Uterus (tissue), 4 donors: ENCODE measurements around the gene DNMT3L. TPM values are rescaled to one million over a fixed set of nuclear protein-coding genes. Genes with fewer than 3 reads are reported as not detected.

Experiments used
- DNase-seq, 2 donors: peaks; one replicate each; pipeline ENCODE4 v3.0.0-alpha.2; 2019 to 2020
- H3K27ac ChIP-seq, 2 donors: fragments of 200-600 bp; sonication (generic); 1 replicate in 1 of 2; 2 replicates in 1 of 2; pipeline ENCODE4 v1.5.1; 2016 to 2018
- H3K27me3 ChIP-seq, 2 donors: fragments of 200-600 bp; sonication (generic); one replicate each; pipeline ENCODE4 v1.5.1; 2018 to 2019; ENCODE audit warnings: control low read depth in 1 of 2
- H3K36me3 ChIP-seq, 2 donors: fragments of 200-600 bp; sonication (generic); one replicate each; pipeline ENCODE4 v1.5.1; 2019; ENCODE audit warnings: control low read depth in 1 of 2
- H3K4me1 ChIP-seq, 2 donors: fragments of 200-600 bp; sonication (generic); one replicate each; pipeline ENCODE4 v1.5.1; 2018 to 2019; ENCODE audit warnings: control low read depth in 1 of 2
- H3K4me3 ChIP-seq, 2 donors: fragments of 200-600 bp; sonication (generic); 1 replicate in 1 of 2; 2 replicates in 1 of 2; pipeline ENCODE4 v1.5.1; 2018 to 2019; ENCODE audit warnings: mild to moderate bottlenecking in 1 of 2
- H3K9me3 ChIP-seq, 2 donors: fragments of 200-600 bp; sonication (generic); one replicate each; pipeline ENCODE4 v1.5.1; 2019; ENCODE audit warnings: control low read depth in 1 of 2
- CTCF ChIP-seq, 4 experiments: fragments of 200-600 bp in 2 of 4; fragments of 450-650 bp in 2 of 4; sonication (generic) in 2 of 4; IDR thresholded peaks; one replicate each; pipeline ENCODE4 v1.5.1; 2016 to 2019; ENCODE audit warnings: antibody characterized with exemption in 4 of 4, mild to moderate bottlenecking in 2 of 4, moderate library complexity in 1 of 4
- POLR2A ChIP-seq, 2 donors: fragments of 450-650 bp; IDR thresholded peaks; one replicate each; pipeline ENCODE4 v1.6.1; 2016; ENCODE audit warnings: antibody characterized with exemption in 2 of 2, mild to moderate bottlenecking in 1 of 2, moderate library complexity in 1 of 2
- intact Hi-C: fragments of 100-400 bp; cut with DNase I; formaldehyde crosslinking; loops from one replicate; pipeline ENCODE4 v1.15.1; 2023; ENCODE audit warnings: low total_unique reads
- total RNA-seq, 4 donors: library from RNA; depleted of rRNA in 3 of 4; stranded (reverse); fragments of >200 nt in 3 of 4; gene quantifications; one replicate each; pipeline versions ENCODE4 v1.1.0 to v1.2.4, GENCODE V29; 2014 to 2023
- donor health status: DM: yes; HTN: yes; CAD: no.

The DNMT3L gene
- total RNA-seq, 4 donors from 2014 or later = not detected

GRCh38 chr21:44263768-44264167 is 2.1 kb upstream of the DNMT3L start:
- Histone ChIP-seq H3K36me3 (no peaks in the 10 kb centered on the region), H3K27me3 (no peaks in the 10 kb centered on the region), H3K9me3 (no peaks in the 10 kb centered on the region), H3K27ac (no peak overlapping the region), H3K4me1 (no peaks in the 10 kb centered on the region), H3K4me3 (no peak overlapping the region)
- TF ChIP-seq POLR2A (IDR thresholded peaks at IDR 0.05) = no peak
- no peak for TF ChIP-seq CTCF (IDR thresholded peaks at IDR 0.05)
- DNase-seq = no peak
- intact Hi-C loops = no loop called here

- no peak for DNase-seq
- Histone ChIP-seq H3K4me1 (no peaks in the 10 kb centered on the region), H3K9me3 (no peaks in the 10 kb centered on the region), H3K27me3 (no peaks in the 10 kb centered on the region), H3K4me3 (no peak overlapping the region), H3K27ac (no peak overlapping the region), H3K36me3 (no peaks in the 10 kb centered on the region)
- no peak for TF ChIP-seq CTCF (IDR thresholded peaks at IDR 0.05)
- TF ChIP-seq POLR2A (IDR thresholded peaks at IDR 0.05) = no peak
- intact Hi-C loops = no loop called here
Observed at GRCh38 chr21:44263221-44263760, 1.6 kb upstream of the DNMT3L start.

- intact Hi-C loops = no loop called here
- no peak overlapping the region for H3K27ac ChIP-seq
- no peak for DNase-seq
- no peaks in the 10 kb centered on the region for H3K9me3 ChIP-seq
- TF ChIP-seq POLR2A (IDR thresholded peaks at IDR 0.05) = no peak
- TF ChIP-seq CTCF (IDR thresholded peaks at IDR 0.05) = no peak
- no peak overlapping the region for H3K4me3 ChIP-seq
- no peaks in the 10 kb centered on the region for H3K36me3 ChIP-seq
- no peaks in the 10 kb centered on the region for H3K27me3 ChIP-seq
- H3K4me1 ChIP-seq = no peaks in the 10 kb centered on the region
Observed at GRCh38 chr21:44262338-44263056, 800 bp upstream of the DNMT3L start.

- no peak overlapping the region for H3K27ac ChIP-seq
- no peaks in the 10 kb centered on the region for H3K27me3 ChIP-seq
- TF ChIP-seq CTCF (IDR thresholded peaks at IDR 0.05) (no peak), POLR2A (IDR thresholded peaks at IDR 0.05) (no peak)
- no peak overlapping the region for H3K4me3 ChIP-seq
- no peaks in the 10 kb centered on the region for H3K36me3 ChIP-seq
- no peaks in the 10 kb centered on the region for H3K4me1 ChIP-seq
- DNase-seq = no peak
- H3K9me3 ChIP-seq = no peaks in the 10 kb centered on the region
- intact Hi-C loops = no loop called here
Observed at GRCh38 chr21:44260791-44261631, 686 bp downstream of the DNMT3L start.

- H3K4me1 ChIP-seq = no peaks in the 10 kb centered on the region
- H3K27ac ChIP-seq = no peak overlapping the region
- TF ChIP-seq POLR2A (IDR thresholded peaks at IDR 0.05) (no peak), CTCF (IDR thresholded peaks at IDR 0.05) (no peak)
- H3K27me3 ChIP-seq = no peaks in the 10 kb centered on the region
- intact Hi-C loops = no loop called here
- no peak for DNase-seq
- no peaks in the 10 kb centered on the region for H3K36me3 ChIP-seq
- H3K9me3 ChIP-seq = no peaks in the 10 kb centered on the region
- H3K4me3 ChIP-seq = no peak overlapping the region
Observed at GRCh38 chr21:44260066-44260465, 1.6 kb downstream of the DNMT3L start.
